Non-pigmented ciliary epithelial cell (primary cell): ENCODE measurements around the gene LDB1.

Experiments
- DNase-seq: peaks from one replicate; pipeline ENCODE4 v3.0.0-alpha.2; 2010; ENCODE audit warnings: low read depth

The LDB1 gene

DNA sequence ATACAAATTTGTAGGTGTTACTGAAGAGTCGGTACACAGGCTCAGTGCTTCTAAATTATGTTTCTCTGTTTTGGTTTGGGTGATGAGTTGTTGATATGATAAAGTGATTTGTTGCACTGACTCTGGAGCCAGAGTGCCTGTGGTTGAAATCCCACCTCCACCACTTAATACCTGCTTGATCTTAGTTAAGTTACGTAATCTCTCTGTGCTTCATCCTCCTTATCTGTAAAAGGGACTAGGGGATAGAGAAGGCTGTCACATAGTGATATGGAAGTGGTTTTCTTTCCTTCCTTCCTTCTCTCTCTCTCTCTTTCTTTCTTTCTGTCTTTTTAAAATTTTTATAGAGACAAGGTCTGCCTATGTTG lies 55.7 kb downstream of the LDB1 start:
- no peak for DNase-seq

DNA sequence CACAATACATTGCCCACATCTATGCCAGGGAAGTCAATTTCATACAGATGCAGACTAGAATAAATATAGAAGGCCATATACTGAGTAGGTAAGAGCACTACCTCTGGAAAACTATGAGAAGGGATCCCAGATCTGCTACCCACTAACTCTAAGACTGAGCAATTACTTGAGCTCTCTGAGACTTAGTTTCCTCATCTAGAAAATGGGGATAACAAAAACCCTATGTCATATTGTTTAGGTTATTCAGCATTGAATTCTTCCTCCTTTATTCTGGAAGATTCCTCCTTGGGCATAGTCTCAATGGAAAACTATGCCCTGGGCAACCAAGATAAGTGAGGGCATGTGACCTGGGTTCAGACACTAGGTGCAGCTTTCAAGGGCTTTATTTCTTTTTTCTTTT lies 60.2 kb downstream of the LDB1 start:
- DNase-seq = no peak
